HepG2 (cell line): ENCODE measurements around the gene PRR12. TPM values are rescaled to one million over a fixed set of nuclear protein-coding genes. Genes with fewer than 3 reads are reported as not detected.

Source experiments
- AKAP8 ChIP-seq: sonication (generic); formaldehyde crosslinking; IDR thresholded peaks from 2 replicates; pipeline ENCODE4 v1.5.1; 2020; ENCODE audit warnings: mild to moderate bottlenecking, missing genetic modification reagents
- ATRX ChIP-seq: sonication (generic); formaldehyde crosslinking; IDR thresholded peaks from 2 replicates; pipeline ENCODE4 v1.4.0; 2020; ENCODE audit warnings: missing genetic modification reagents, borderline replicate concordance
- DDIT3 ChIP-seq: sonication (generic); formaldehyde crosslinking; IDR thresholded peaks from 2 replicates; pipeline ENCODE4 v1.4.0; 2020; ENCODE audit warnings: mild to moderate bottlenecking, missing genetic modification reagents
- FIP1L1 ChIP-seq: fragments of 200-400 bp; formaldehyde crosslinking; IDR thresholded peaks from 2 replicates; pipeline ENCODE4 v1.6.1; 2018; ENCODE audit warnings: low read depth, mild to moderate bottlenecking, low read length, moderate library complexity, borderline replicate concordance; ENCODE audit not compliant: insufficient read depth
- FOSL2 ChIP-seq: sonication (generic); formaldehyde crosslinking; IDR thresholded peaks from 2 replicates; pipeline ENCODE4 v1.4.0; 2020; ENCODE audit warnings: missing genetic modification reagents
- FOXO1 ChIP-seq: sonication (generic); formaldehyde crosslinking; IDR thresholded peaks from 2 replicates; pipeline ENCODE4 v1.4.0; 2020; ENCODE audit warnings: missing genetic modification reagents
- HNRNPK ChIP-seq: fragments of 200-400 bp; formaldehyde crosslinking; IDR thresholded peaks from 2 replicates; pipeline ENCODE4 v1.6.1; 2018; ENCODE audit warnings: low read length, low read depth, moderate library complexity, mild to moderate bottlenecking; ENCODE audit not compliant: poor library complexity, severe bottlenecking
- MZF1 ChIP-seq: sonication (generic); formaldehyde crosslinking; IDR thresholded peaks from 2 replicates; pipeline ENCODE4 v1.8.1; 2023; ENCODE audit warnings: mild to moderate bottlenecking, missing genetic modification reagents, borderline replicate concordance
- NR0B2 ChIP-seq: sonication (generic); formaldehyde crosslinking; IDR thresholded peaks from 2 replicates; pipeline ENCODE4 v1.4.0; 2020; ENCODE audit warnings: mild to moderate bottlenecking, missing genetic modification reagents
- NRL ChIP-seq: sonication (generic); formaldehyde crosslinking; IDR thresholded peaks from 2 replicates; pipeline ENCODE4 v1.5.0; 2020; ENCODE audit warnings: missing genetic modification reagents, mild to moderate bottlenecking, moderate library complexity, borderline replicate concordance
- STAT5B ChIP-seq: sonication (generic); formaldehyde crosslinking; IDR thresholded peaks from 2 replicates; pipeline ENCODE4 v1.4.0; 2020; ENCODE audit warnings: missing genetic modification reagents
- TERF1 ChIP-seq: sonication (generic); formaldehyde crosslinking; IDR thresholded peaks from 2 replicates; pipeline ENCODE4 v1.8.0; 2022; ENCODE audit warnings: mild to moderate bottlenecking, missing genetic modification reagents, moderate library complexity
- THAP11 ChIP-seq: IDR thresholded peaks from 2 replicates; pipeline ENCODE4 v1.6.1; 2016; ENCODE audit warnings: missing biosample characterization, missing genetic modification reagents
- XBP1 ChIP-seq: sonication (generic); formaldehyde crosslinking; IDR thresholded peaks from 2 replicates; pipeline ENCODE4 v1.5.0; 2020; ENCODE audit warnings: missing genetic modification reagents
- ZFP62 ChIP-seq: sonication (generic); formaldehyde crosslinking; IDR thresholded peaks from 2 replicates; pipeline ENCODE4 v1.4.0; 2020; ENCODE audit warnings: missing genetic modification reagents
- ZFP91 ChIP-seq: sonication (generic); formaldehyde crosslinking; IDR thresholded peaks from 2 replicates; pipeline ENCODE4 v1.9.0; 2022; ENCODE audit warnings: missing genetic modification reagents, mild to moderate bottlenecking, borderline replicate concordance
- ZKSCAN8 ChIP-seq: IDR thresholded peaks from 2 replicates; pipeline ENCODE4 v1.6.1; 2016; ENCODE audit warnings: borderline replicate concordance, missing genetic modification reagents, missing compliant biosample characterization
- ZMAT5 ChIP-seq: sonication (generic); formaldehyde crosslinking; IDR thresholded peaks from 2 replicates; pipeline ENCODE4 v1.5.0; 2020; ENCODE audit warnings: mild to moderate bottlenecking, low read depth, missing genetic modification reagents, borderline replicate concordance
- ZMYM3 ChIP-seq: sonication (generic); formaldehyde crosslinking; IDR thresholded peaks from 2 replicates; pipeline ENCODE4 v1.5.1; 2020; ENCODE audit warnings: mild to moderate bottlenecking, missing genetic modification reagents
- ZNF282 ChIP-seq: fragments of 450-650 bp; IDR thresholded peaks from 2 replicates; pipeline ENCODE4 v1.6.1; 2018; ENCODE audit not compliant: partially characterized antibody
- ZNF34 ChIP-seq: sonication (generic); formaldehyde crosslinking; IDR thresholded peaks from 2 replicates; pipeline ENCODE4 v1.4.0; 2020; ENCODE audit warnings: mild to moderate bottlenecking, missing genetic modification reagents, borderline replicate concordance
- ZNF616 ChIP-seq: sonication (generic); formaldehyde crosslinking; IDR thresholded peaks from 2 replicates; pipeline ENCODE4 v1.5.0; 2020; ENCODE audit warnings: low read depth, mild to moderate bottlenecking, missing genetic modification reagents
- ZNF644 ChIP-seq: IDR thresholded peaks from 2 replicates; pipeline ENCODE4 v1.6.1; 2016; ENCODE audit warnings: low read depth
- polyA plus RNA-seq, 8 experiments: library from polyadenylated mRNA; depleted of rRNA in 3 of 8; stranded (reverse) in 7 of 8; unstranded in 1 of 8; fragments of >200 nt; fragmentation: Illumina TruSeq in 4 of 8; extraction: Trizol in 4 of 8; gene quantifications; 2 replicates each; pipeline versions ENCODE4 v1.2.1 to v1.2.3, GENCODE V29; 2011 to 2016; ENCODE audit warnings: low read depth in 4 of 8, missing spikeins in 1 of 8, mixed read lengths in 1 of 8; ENCODE audit not compliant: insufficient read depth in 1 of 8
- total RNA-seq, 5 experiments: library from RNA; depleted of rRNA; stranded (reverse); fragments of >200 nt; fragmentation: Illumina TruSeq; extraction: Trizol; gene quantifications; 2 replicates each; pipeline ENCODE4 v1.2.3, GENCODE V29; 2016; ENCODE audit warnings: low read depth in 1 of 5
- TF ChIP-seq, protein P1 (sequence below): sonication (generic); formaldehyde crosslinking; IDR thresholded peaks from 2 replicates; pipeline ENCODE4 v1.4.0; 2020; ENCODE audit warnings: missing genetic modification reagents

PRR12 gene
- total and polyA plus RNA-seq, 2 of the 13 experiments (the other 11 are each of a cell fraction or from before 2014, with no cell fraction given) = 0.62 to 1.5 TPM

GRCh38 chr19:49672131-49672919 is 81.3 kb downstream of the PRR12 start (continued):
- TF ChIP-seq ZNF34 (no peak), DDIT3 (CRISPR knock-in tag) (no peak), MZF1 (CRISPR knock-in tag) (no peak), ZFP62 (CRISPR knock-in tag) (no peak), TERF1 (CRISPR knock-in tag) (no peak), ATRX (CRISPR knock-in tag) (no peak), ZKSCAN8 (CRISPR knock-in tag) (peak; percentile 63; the same call in 1 of the 2 replicates), FOXO1 (no peak), NRL (CRISPR knock-in tag) (no peak), ZNF616 (CRISPR knock-in tag) (no peak), NR0B2 (CRISPR knock-in tag) (peak; percentile 82; the same call in 1 of the 2 replicates), FIP1L1 (0 out of 2 replicates have a peak, but pooled peaks have one; percentile 55), ZMYM3 (peak; percentile 74), XBP1 (CRISPR knock-in tag) (no peak), HNRNPK (no peak), THAP11 (peak; percentile 81), AKAP8 (no peak), ZMAT5 (CRISPR knock-in tag) (no peak), ZNF282 (no peak), STAT5B (CRISPR knock-in tag) (no peak), FOSL2 (CRISPR knock-in tag) (peak; percentile 43; the same call in 1 of the 2 replicates), ZFP91 (peak; percentile 75; the same call in 1 of the 2 replicates), ZNF644 (CRISPR knock-in tag) (0 out of 2 replicates have a peak, but pooled peaks have one; percentile 36)
- TF ChIP-seq, protein P1, sequence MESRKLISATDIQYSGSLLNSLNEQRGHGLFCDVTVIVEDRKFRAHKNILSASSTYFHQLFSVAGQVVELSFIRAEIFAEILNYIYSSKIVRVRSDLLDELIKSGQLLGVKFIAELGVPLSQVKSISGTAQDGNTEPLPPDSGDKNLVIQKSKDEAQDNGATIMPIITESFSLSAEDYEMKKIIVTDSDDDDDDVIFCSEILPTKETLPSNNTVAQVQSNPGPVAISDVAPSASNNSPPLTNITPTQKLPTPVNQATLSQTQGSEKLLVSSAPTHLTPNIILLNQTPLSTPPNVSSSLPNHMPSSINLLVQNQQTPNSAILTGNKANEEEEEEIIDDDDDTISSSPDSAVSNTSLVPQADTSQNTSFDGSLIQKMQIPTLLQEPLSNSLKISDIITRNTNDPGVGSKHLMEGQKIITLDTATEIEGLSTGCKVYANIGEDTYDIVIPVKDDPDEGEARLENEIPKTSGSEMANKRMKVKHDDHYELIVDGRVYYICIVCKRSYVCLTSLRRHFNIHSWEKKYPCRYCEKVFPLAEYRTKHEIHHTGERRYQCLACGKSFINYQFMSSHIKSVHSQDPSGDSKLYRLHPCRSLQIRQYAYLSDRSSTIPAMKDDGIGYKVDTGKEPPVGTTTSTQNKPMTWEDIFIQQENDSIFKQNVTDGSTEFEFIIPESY (CRISPR knock-in tag) = peak; percentile 45; the same call in 1 of the 2 replicates
